ENCODE measurements around the gene UXT. TPM values are rescaled to one million over a fixed set of nuclear protein-coding genes. Genes with fewer than 3 reads are reported as not detected.

Gene UXT
- polyA plus RNA-seq, 3 donors, result 134 to 213 (median 174) TPM

DNA sequence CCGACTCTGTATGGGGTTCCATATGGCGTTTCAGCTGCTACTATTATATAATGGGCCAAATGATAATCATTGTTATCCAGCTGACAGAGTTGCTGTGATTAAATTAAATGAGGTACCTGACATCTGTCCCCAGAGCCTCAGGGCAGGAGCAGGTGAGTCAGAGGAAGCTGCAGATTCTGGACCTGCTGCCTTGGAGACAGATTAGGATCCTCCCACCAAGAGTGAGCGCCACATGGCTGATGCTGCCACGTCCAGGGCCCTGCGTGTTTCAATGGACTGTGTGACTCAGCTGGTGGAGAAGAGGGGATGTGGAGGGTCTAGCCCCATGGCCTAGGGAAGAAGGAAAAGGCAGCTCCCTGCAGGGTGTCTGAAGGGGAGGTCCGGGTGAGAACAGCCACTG lies 28.3 kb upstream of the UXT start:
- Mint-ChIP-seq H3K27ac (no peak overlapping the region), H3K36me3 (no peaks in the 10 kb centered on the region), H3K4me1 (peaks cover 2% of the 10 kb centered on the region), H3K27me3 (ENCODE audit: low read depth in 3 of 3) (peaks cover 1 to 7% (median 5%) of the 10 kb centered on the region in 3 donors), H3K9me3 (peaks cover 0 to 5% (median 0%) of the 10 kb centered on the region in 7 donors), H3K4me3 (no peak overlapping the region)
- Histone ChIP-seq H4K20me1 (ENCODE audit: insufficient read depth, low read length) (no peaks in the 10 kb centered on the region), H2AFZ (ENCODE audit: insufficient read depth, low read depth, low read length, poor library complexity, severe bottlenecking) (no peak overlapping the region), H3K9me3 (replicated peaks in 1 of 2; ENCODE audit: control insufficient read depth in 1 of 2, insufficient read depth in 1 of 2, low read length in 2 of 2) (no peaks in the 10 kb centered on the region), H3K27me3 (ENCODE audit: control insufficient read depth in 2 of 2, insufficient read depth in 2 of 2, low read length in 2 of 2) (no peaks in the 10 kb centered on the region), H3K36me3 (replicated peaks in 1 of 2; ENCODE audit: control insufficient read depth in 1 of 2, insufficient read depth in 2 of 2, low read length in 2 of 2) (no peaks in the 10 kb centered on the region), H3K79me2 (ENCODE audit: insufficient read depth, low read length) (no peaks in the 10 kb centered on the region), H3K4me3 (replicated peaks in 1 of 3; ENCODE audit: low read depth in 2 of 3, low read length in 3 of 3) (no peak overlapping the region), H3K4me2 (replicated peaks; ENCODE audit: extremely low read depth, low read length, poor library complexity, severe bottlenecking) (no peak overlapping the region), H3K9ac (ENCODE audit: insufficient read depth, low read length, poor library complexity, severe bottlenecking) (no peak overlapping the region), H3K4me1 (ENCODE audit: control insufficient read depth in 1 of 2, insufficient read depth in 2 of 2, low read length in 2 of 2) (no peaks in the 10 kb centered on the region), H3K27ac (ENCODE audit: low read depth in 1 of 2, low read length in 2 of 2) (no peak overlapping the region)
- TF ChIP-seq, protein P1, sequence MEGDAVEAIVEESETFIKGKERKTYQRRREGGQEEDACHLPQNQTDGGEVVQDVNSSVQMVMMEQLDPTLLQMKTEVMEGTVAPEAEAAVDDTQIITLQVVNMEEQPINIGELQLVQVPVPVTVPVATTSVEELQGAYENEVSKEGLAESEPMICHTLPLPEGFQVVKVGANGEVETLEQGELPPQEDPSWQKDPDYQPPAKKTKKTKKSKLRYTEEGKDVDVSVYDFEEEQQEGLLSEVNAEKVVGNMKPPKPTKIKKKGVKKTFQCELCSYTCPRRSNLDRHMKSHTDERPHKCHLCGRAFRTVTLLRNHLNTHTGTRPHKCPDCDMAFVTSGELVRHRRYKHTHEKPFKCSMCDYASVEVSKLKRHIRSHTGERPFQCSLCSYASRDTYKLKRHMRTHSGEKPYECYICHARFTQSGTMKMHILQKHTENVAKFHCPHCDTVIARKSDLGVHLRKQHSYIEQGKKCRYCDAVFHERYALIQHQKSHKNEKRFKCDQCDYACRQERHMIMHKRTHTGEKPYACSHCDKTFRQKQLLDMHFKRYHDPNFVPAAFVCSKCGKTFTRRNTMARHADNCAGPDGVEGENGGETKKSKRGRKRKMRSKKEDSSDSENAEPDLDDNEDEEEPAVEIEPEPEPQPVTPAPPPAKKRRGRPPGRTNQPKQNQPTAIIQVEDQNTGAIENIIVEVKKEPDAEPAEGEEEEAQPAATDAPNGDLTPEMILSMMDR (IDR thresholded peaks at IDR 0.05), result no peak
- intact Hi-C loops (cut with micrococcal nuclease), result no loop called here
- WGBS (ENCODE audit: insufficient coverage), result no CpG with 5 or more reads among the region's 6 CpGs
- DNase-seq, result no peak

DNA sequence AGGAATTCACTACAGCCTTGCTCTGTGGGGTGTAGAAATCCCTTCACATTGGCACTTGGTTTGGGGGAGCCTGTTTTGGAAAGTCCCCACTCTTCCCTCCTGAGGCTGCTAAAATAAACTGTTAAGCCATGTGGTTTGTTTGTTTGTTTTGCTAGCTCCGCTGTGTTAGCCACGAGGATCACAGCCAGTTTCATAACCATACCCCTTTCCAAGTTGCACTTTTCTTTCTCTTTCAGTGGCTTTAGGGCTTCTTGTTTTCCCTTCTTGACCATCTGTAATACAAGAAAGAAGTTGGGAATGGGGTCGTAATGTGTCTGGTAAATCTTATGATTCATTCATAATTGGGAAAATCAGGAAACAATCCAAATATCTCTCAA lies 24.8 kb upstream of the UXT start:
- Mint-ChIP-seq H3K4me1 (no peaks in the 10 kb centered on the region), H3K9me3 (peaks cover 0 to 7% (median 0%) of the 10 kb centered on the region in 7 donors), H3K27ac (no peak overlapping the region), H3K27me3 (ENCODE audit: low read depth in 3 of 3) (peaks cover 1 to 9% (median 5%) of the 10 kb centered on the region in 3 donors), H3K4me3 (no peak overlapping the region), H3K36me3 (no peaks in the 10 kb centered on the region)
- TF ChIP-seq, protein P1 (IDR thresholded peaks at IDR 0.05), result no peak
- DNase-seq, result no peak
- H3K9me3 ChIP-seq (replicated peaks in 1 of 2; ENCODE audit: control insufficient read depth in 1 of 2, insufficient read depth in 1 of 2, low read length in 2 of 2), result no peaks in the 10 kb centered on the region
- H3K4me1 ChIP-seq (ENCODE audit: control insufficient read depth in 1 of 2, insufficient read depth in 2 of 2, low read length in 2 of 2), result no peaks in the 10 kb centered on the region
- H3K79me2 ChIP-seq (ENCODE audit: insufficient read depth, low read length), result no peaks in the 10 kb centered on the region
- no peak overlapping the region for H3K4me3 ChIP-seq (replicated peaks in 1 of 3; ENCODE audit: low read depth in 2 of 3, low read length in 3 of 3)
- H3K4me2 ChIP-seq (replicated peaks; ENCODE audit: extremely low read depth, low read length, poor library complexity, severe bottlenecking), result no peak overlapping the region
- no peak overlapping the region for H2AFZ ChIP-seq (ENCODE audit: insufficient read depth, low read depth, low read length, poor library complexity, severe bottlenecking)
- intact Hi-C loops (cut with micrococcal nuclease), result no loop called here
- H3K9ac ChIP-seq (ENCODE audit: insufficient read depth, low read length, poor library complexity, severe bottlenecking), result no peak overlapping the region
- no peaks in the 10 kb centered on the region for H4K20me1 ChIP-seq (ENCODE audit: insufficient read depth, low read length)
- no peak overlapping the region for H3K27ac ChIP-seq (ENCODE audit: low read depth in 1 of 2, low read length in 2 of 2)
- no peaks in the 10 kb centered on the region for H3K27me3 ChIP-seq (ENCODE audit: control insufficient read depth in 2 of 2, insufficient read depth in 2 of 2, low read length in 2 of 2)
- WGBS (ENCODE audit: insufficient coverage), result no CpG with 5 or more reads among the region's 3 CpGs
- no peaks in the 10 kb centered on the region for H3K36me3 ChIP-seq (replicated peaks in 1 of 2; ENCODE audit: control insufficient read depth in 1 of 2, insufficient read depth in 2 of 2, low read length in 2 of 2)

Measured in CD14-positive monocyte (primary cell).